ENCODE measurements around the gene DPP10.

DPP10 gene

DNA sequence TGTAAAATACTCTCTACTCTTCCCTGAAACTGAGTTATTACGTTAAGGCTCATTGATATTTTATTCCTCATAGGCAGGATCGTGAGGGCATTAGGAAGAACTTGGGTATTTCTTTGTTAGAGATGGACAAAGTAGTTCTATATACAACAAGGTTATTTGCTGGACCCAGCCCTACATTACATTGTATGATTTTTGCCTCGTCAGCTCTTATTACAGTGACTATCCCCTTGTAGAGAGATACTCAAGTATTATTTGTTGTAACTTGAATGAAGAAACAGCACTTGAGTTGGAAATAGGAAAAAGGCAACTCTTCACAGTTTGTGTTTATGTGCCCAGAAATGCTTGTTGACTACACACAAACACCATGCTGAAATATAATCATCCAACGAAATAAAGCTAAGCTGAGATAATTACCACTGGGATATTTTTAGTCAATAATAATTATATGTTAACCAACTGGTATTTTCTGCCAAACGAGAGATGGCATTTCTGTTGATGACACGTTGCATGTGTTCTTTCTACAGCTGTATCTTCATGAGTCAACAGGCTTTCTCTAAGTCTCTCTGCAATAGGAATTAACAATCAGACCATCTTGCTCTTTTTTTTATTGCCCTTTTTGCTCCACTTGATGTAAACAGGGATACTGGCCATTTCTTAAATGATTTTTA lies 947.6 kb downstream of the DPP10 start:
- H3K4me3 ChIP-seq (ENCODE audit: low read length), result no peak overlapping the region
- DNase-seq (ENCODE audit: low read depth), result no peak
- TF ChIP-seq, protein P1, sequence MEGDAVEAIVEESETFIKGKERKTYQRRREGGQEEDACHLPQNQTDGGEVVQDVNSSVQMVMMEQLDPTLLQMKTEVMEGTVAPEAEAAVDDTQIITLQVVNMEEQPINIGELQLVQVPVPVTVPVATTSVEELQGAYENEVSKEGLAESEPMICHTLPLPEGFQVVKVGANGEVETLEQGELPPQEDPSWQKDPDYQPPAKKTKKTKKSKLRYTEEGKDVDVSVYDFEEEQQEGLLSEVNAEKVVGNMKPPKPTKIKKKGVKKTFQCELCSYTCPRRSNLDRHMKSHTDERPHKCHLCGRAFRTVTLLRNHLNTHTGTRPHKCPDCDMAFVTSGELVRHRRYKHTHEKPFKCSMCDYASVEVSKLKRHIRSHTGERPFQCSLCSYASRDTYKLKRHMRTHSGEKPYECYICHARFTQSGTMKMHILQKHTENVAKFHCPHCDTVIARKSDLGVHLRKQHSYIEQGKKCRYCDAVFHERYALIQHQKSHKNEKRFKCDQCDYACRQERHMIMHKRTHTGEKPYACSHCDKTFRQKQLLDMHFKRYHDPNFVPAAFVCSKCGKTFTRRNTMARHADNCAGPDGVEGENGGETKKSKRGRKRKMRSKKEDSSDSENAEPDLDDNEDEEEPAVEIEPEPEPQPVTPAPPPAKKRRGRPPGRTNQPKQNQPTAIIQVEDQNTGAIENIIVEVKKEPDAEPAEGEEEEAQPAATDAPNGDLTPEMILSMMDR (conservative IDR thresholded peaks at IDR 0.05; ENCODE audit: low read length), result no peak

DNA sequence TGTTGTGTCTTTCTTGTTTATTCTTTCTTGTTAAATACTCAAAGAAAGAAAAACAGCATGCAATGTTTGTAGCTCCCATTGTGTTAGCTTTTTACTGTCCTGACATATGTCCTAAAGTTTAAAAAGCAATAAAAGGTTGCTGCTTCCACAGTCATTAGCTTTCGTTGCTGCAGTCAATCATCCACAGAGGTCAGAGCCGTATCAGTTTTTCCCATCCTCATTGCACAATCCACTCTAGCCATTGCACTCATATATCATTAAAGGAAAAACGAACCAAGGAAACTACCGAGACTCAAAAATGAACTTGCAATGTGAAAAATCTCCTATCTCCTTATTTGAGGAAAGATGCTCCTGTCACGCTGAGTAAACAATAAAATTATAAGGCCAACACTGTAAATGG lies 954.1 kb downstream of the DPP10 start:
- no peak for DNase-seq (ENCODE audit: low read depth)
- no peak overlapping the region for H3K4me3 ChIP-seq (ENCODE audit: low read length)
- TF ChIP-seq, protein P1 (conservative IDR thresholded peaks at IDR 0.05; ENCODE audit: low read length), result no peak

DNA sequence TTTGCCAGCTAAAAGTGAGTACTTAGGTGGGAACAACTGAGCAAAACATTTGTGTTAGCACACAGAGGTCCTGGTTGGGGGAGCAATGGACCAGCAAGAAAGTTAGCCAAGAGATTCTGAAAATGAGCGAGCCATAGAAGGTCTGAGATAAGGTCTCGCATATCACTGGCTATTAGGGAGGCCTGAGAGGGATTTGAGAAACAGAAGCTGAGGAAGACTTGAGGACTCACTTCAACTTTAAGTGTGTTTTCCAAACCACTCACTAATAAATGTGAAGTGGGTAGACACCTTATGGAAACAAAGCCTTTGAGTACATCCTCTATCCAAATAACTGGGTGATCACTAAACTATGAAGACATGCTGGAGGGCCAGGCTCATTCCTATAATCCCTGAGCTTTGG lies 958.5 kb downstream of the DPP10 start:
- no peak for DNase-seq (ENCODE audit: low read depth)
- H3K4me3 ChIP-seq (ENCODE audit: low read length), result no peak overlapping the region
- TF ChIP-seq, protein P1 (conservative IDR thresholded peaks at IDR 0.05; ENCODE audit: low read length), result no peak

DNA sequence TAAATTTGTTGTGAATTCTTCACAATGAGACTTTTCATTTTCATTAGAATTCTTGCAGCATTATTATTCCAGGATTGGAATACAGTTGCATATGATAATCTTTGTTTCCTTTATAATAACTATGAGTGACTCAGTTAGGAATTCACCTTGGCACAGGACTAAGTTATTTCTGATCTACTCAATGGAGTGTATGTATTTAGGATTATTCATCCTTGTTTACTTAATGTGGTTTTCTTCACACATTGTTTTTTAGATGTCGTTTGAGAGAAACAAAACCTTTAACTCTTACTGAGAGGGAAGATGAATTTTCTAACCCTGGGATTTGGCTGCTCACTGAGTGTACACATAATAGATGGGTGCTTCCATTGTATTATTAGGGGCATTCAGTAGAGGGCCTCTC lies 970.1 kb downstream of the DPP10 start:
- no peak for DNase-seq (ENCODE audit: low read depth)
- TF ChIP-seq, protein P1 (conservative IDR thresholded peaks at IDR 0.05; ENCODE audit: low read length), result no peak
- no peak overlapping the region for H3K4me3 ChIP-seq (ENCODE audit: low read length)

DNA sequence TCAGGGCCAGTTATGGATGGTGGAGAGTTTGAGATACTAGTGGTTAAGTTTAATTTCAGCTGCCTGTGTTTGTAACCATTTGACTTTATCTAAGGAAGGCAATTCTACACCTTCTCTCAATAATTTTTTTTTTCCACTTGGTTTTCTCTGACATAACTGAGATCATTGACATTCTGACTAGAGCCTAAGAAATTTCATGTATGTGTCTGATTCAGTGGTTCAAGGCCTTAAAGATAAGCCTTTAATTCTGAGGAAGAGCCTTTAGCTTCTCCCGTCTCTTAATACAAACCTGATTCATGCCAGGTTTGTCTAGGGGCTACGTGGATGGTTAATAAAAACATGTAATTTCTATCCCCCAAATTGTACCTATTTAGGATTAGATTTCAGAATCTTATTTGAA lies 971.4 kb downstream of the DPP10 start:
- TF ChIP-seq, protein P1 (conservative IDR thresholded peaks at IDR 0.05; ENCODE audit: low read length), result no peak
- H3K4me3 ChIP-seq (ENCODE audit: low read length), result no peak overlapping the region
- DNase-seq (ENCODE audit: low read depth), result no peak

DNA sequence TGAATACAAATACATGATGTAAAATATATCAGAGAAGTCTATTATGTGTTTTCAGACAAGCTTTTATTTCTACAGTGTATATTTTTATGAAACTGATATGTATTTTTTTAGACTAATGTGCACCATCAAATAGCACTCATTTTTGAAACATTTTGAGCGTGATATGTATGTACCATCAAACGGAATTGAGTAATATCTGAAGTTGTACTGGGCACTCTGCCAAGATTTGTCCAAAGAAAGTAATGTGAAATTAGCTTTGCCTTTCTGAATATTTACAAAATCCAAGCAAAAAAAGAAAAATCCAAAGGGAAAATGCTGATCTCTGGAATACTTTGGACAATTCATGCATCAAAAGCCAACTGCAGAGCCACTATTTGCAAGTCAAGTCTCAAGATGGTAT lies 972.0 kb downstream of the DPP10 start:
- no peak overlapping the region for H3K4me3 ChIP-seq (ENCODE audit: low read length)
- no peak for DNase-seq (ENCODE audit: low read depth)
- TF ChIP-seq, protein P1 (conservative IDR thresholded peaks at IDR 0.05; ENCODE audit: low read length), result no peak

DNA sequence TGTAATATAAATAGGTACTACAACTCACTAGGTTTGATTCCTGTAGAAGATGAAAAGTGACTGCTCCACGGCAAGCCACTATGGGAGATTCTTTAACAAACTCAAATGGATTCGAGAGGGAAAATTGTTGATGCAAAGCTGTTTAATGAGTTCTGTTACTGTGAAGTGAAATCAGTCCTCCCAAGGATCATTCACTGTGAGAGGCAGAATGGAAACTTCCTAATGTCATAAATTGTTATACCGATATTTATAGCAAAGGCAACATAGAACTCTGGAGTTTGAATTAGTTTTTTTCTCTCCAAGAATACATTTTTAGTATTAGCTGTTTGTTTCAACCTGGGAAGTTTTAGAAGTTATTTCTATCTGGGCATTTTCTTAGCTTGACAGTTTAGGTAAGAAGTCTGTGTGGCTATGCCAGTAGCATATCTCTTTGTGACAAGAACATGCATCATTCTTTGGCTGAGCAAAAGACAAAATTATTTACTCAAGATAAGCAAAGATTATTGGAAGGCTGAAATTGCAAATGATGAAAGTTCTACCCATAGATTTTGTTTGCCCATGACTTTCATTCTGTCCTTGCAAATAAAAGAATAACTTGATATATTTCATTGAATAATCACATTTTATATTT lies 979.7 kb downstream of the DPP10 start:
- H3K4me3 ChIP-seq (ENCODE audit: low read length), result no peak overlapping the region
- TF ChIP-seq, protein P1 (conservative IDR thresholded peaks at IDR 0.05; ENCODE audit: low read length), result no peak
- no peak for DNase-seq (ENCODE audit: low read depth)
